Loucy (cell line): ENCODE results near the gene DALRD3.

Source experiments
- EZH2phosphoT487 ChIP-seq: fragments of 200-600 bp; IDR thresholded peaks from 2 replicates; pipeline ENCODE4 v1.6.1; 2018; ENCODE audit warnings: antibody characterized with exemption, mild to moderate bottlenecking, moderate library complexity, borderline replicate concordance
- TF ChIP-seq, protein P1 (sequence below): fragments of 200-600 bp; sonication (generic); conservative IDR thresholded peaks from 2 replicates; pipeline ENCODE4 v1.5.1; 2014; ENCODE audit warnings: mild to moderate bottlenecking, antibody characterized with exemption, low read length

DNA sequence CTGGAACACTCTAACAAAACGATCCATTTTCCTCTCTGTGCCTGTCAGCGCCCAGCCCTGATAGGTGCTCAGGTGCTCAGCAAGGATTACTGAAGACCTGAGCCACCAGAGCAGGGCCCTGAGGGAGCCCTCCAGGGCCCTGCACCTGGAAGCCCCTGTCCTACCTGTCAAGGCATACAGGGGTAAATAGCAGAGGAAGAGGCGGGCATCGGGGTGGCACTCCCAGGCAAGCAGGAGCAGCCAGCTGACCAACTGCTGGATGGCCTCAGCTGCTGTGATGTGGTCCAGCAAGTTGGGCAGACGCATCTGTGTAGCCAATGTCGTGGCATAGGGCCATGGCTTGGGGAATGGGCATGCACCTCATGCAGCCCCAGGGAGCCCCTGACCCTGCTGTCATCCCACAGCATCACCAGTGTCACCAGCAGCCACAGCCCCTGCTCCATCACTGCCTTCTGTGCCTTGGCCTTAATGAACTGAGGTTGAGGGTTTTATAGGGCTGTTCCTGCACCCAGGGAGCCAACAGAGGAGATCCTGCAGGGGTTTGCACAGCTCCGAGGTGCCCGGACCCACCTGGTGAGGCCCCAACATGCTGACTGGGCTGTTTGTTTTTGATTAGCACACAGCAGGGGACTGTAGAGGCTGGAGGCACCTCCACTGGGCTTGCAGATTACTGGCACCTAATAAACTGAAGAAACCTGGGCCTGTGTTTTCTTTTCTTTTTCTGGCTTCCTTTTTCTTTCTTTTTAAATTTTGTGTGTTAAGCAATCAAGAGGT, 19.1 kb downstream of the DALRD3 start:
- TF ChIP-seq, protein P1, sequence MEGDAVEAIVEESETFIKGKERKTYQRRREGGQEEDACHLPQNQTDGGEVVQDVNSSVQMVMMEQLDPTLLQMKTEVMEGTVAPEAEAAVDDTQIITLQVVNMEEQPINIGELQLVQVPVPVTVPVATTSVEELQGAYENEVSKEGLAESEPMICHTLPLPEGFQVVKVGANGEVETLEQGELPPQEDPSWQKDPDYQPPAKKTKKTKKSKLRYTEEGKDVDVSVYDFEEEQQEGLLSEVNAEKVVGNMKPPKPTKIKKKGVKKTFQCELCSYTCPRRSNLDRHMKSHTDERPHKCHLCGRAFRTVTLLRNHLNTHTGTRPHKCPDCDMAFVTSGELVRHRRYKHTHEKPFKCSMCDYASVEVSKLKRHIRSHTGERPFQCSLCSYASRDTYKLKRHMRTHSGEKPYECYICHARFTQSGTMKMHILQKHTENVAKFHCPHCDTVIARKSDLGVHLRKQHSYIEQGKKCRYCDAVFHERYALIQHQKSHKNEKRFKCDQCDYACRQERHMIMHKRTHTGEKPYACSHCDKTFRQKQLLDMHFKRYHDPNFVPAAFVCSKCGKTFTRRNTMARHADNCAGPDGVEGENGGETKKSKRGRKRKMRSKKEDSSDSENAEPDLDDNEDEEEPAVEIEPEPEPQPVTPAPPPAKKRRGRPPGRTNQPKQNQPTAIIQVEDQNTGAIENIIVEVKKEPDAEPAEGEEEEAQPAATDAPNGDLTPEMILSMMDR: no peak
- TF ChIP-seq EZH2phosphoT487: no peak
